Measurements from ENCODE around the gene AGAP2.
A peak's percentile ranks its signal among the peaks of the same experiment; 100 is the strongest.

The AGAP2 gene

DNA sequence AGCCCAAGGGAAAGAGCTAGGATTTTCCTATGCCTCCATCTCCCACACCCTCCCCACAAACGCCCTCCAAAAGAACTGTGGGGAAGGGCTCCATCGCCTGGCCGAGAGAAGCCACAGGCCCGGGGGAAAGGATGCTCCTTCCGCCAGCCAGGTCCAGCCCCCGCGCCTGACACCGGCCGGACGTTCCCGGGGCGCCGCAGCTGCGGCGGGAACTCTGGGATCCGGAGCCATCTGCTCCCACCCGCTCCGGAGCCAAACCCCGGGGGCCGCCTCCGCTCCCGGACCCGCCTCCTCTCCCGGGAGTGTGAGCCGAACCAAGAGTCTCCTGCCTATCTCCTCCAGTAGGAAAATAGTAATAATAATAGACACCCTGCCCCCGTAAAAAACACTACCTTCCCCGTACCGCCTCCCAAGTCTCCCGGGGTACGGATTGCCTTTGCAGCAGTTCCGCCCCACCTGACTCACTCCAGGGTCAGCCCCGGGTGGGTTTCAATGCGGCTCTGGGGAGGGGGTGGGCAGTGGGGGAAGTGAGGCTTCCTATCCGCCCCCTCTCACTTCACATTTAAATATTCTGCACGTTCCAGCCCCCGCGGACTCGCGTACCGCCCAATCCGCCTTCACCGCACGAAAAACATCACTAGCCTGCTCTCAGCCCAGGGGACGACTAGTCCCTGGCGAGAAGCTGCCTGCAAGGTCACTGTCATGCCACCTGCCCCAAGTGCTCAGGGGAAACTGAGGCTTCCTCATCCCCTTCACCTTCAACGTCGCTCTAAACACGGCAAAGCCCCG lies 2.4 kb downstream of the AGAP2 start:
- DNase-seq (ENCODE audit: low read depth) = no peak

DNA sequence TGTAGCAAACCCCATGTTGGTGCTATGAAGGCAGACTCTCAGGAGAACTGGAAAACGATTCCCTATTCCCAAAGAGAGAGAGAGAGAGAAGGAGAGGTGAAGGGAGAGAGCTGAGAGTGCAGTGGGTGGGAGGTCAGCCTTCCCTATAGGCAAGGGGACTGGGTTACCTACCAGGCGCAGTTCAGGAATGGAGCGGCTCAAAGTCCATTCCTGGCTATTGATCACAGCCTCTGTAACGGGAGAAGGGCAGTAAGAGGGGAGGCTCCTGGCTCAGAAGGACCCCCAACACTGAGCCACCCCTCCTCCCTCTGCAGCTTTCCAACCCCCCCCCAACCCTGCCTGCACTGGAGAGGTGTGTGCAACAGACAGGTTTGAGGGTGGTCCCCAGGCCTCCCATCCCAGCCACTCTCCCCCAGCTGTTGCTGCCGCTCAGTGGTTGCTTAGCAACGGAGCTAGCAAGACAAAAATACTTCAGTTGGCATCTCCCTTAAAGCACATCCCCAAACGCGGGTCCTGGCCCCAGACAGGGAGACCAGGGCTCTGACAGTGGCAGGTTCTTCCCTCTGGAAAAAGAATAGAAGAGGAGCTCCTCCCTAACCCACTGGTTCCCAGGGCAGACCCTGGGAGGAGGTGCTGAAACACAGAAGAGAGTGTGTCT lies 3.2 kb downstream of the AGAP2 start:
- DNase-seq (ENCODE audit: low read depth) = no peak

DNA sequence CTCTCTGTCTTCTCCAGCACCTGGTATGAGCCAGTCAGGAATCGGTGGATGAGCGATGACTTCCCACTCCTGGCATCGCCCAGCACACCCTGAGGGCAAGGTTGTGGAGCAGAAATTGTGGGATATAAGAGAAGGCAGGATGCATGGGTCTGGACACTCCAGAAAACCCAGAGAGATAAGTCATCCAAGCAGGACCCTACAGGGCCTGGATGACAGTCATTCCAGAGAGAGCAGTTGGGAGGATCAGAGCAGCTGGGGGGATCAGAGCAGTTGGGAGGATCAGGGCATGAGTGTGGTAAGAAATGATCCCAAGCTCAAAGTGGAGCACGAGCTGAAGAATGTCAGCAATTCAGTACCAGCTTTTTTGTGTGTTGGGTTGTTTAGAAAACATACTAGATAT lies 4.0 kb downstream of the AGAP2 start:
- no peak for DNase-seq (ENCODE audit: low read depth)

DNA sequence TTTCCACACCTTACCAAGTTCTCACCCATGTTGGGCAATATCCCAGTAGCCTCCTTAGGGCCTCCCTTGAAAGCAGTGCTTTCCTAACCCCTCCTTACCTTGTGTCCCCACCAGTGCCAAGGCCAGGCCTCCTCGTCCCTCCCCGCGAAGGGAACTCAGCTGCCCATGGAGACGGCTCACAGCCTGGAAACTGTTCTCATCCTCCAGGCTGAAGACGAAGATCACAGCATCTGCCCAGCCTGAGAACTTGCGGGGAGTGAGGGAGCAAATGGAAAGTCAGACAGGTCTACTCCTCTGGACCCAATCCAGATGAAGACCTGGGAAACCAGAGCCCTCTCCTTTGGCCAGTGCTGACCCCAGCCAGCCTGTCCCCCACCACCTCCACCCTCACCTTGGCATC lies 4.6 kb downstream of the AGAP2 start:
- no peak for DNase-seq (ENCODE audit: low read depth)

DNA sequence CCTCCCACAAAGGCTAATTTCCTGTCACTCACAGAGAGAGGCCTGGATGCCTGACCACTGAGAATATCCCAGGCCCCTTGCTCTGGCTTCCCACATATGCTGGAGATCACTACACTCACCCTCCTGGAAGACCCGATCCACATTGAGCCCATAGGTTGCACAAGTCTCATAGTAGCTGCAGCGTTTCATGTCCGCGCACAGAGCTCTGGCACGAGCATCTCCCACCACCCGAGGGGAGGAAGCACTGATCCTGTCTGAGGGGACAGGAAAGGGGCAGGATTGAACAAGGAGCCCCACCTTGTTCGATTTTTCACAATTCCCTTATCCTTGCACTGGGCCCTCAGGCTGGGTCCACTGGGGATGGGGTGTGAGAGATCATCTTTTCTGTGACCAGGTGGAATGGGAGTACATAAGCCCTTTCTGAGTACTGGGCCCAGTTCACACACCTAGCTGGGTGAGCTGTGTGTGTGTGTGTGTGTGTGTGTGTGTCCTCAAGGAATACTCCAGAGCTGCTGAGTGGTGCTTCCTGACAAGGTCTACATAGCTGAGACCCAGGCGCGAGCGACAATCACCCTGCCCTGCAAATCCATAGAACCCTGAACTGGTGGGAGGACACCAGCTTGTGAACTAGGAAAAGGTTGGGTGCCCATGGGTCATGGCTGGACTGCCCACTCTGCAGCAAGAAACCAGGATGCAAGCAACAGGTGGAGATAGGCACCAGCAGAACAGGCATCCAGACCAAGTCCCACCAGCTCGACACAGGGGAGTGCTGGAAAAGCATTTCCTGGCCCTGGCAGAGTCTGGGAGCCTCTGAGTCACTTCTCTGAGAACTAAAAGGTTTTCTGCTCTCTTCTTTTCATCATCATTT lies 5.6 kb downstream of the AGAP2 start:
- DNase-seq (ENCODE audit: low read depth) = no peak

DNA sequence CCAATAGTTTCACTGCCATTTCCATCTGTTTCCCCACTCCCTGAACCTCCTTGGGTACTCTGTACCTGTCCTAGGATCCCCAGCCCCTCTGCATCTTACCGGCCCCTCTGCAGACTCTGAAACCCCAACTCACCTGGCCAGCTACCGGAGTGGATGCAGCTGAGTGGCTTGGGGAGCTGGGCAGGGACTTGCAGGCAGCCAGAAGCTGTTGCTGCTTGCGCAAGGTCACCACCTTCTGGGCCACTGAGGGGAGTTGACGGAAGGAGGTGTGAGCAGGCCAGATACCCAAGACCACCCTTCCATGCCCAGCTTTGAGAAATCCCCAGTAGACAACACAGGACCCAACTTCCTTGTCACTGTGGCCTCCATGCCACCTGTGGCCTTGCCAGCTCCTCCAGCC lies 6.3 kb downstream of the AGAP2 start:
- no peak for DNase-seq (ENCODE audit: low read depth)

DNA sequence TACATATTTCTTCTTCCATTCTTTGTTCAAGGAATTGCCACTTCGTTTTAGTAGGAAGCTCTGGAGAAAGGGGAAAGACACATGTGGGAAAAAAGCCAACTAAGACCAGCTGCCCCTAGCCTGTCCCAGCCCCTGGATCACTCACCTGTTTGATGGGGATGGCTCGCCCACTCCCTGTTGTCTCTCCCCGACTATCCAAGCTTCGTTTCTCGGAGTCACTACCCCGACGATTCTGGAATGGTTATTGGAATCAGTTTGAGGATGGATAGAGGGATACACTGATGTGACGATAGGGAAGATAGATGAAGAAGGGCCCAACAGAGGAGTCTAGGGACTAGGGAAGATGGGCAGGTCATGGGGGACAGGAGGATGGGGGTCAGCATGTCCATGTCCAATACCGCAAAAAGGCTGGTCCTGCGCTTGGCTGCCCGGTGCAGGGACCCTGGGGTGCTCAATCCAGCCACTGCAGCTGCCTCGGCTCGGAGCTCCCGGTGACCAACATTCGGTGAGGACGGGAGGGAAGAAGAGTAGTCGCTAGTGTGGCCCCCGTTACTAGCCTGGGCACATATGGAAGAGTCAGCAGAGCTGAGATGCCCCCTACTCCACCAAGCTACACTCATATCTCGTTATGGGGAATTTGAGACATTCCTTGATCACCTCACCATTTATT lies 7.0 kb downstream of the AGAP2 start:
- no peak for DNase-seq (ENCODE audit: low read depth)

DNA sequence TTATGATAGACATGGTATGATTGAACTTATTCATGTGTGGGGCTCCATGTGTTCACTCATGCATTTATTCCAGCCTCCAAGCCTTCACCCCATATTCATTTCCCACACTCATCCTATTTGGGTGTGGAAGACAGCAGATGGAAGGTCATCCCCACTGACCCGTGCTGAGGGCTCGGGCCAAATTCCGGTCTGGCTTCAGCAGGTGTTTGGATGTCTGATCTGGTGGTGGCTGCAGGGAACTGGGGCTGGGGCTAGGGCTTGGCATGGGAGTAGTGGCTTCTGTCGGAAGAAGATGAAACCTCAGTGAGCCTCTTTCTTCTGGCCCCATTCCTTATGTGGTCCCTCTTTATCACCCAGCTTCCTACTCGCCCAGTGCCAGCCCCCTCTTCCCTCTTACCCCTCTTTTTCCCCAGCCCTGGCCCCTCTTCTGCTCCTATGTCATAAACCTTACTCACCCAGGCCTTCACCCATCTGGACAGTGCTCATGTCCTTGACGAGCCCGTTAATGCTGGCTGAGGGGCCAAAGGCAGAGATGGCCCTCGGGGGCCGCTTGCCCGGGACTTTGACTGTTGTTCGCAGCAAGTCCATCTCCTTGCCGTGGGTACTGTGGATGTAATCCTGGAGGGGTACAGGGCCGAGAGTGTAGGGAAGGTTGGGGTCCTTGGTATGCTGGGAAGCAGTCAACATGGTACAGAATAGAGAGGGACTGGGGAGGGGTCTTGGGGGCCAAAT lies 8.0 kb downstream of the AGAP2 start:
- DNase-seq (ENCODE audit: low read depth) = no peak

DNA sequence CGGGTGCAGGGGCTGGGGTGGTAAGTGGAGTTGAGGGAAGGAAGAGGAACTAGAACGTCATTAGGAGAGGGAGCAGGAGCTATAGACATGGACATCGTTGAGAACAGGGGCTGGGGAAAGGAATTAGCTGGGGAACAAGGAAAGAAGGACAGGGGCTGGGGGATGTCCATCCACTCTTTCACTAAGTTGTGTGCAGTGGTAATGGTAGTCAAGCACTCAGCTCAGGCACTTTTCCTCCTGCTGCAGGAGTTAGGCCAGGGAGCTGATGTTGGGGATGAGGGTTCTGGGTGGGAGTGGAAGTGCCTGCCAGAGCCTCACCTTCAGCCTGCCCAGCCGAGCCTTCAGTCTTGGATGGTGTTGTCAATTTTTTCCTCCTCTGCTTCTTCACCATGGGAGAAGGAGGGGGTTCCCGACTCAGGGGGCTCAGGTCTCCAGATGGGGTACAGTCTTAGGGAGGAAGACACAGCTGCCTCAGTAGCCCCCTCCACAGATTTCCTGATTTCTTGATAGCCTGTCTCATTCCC lies 9.2 kb downstream of the AGAP2 start:
- DNase-seq (ENCODE audit: low read depth) = no peak

DNA sequence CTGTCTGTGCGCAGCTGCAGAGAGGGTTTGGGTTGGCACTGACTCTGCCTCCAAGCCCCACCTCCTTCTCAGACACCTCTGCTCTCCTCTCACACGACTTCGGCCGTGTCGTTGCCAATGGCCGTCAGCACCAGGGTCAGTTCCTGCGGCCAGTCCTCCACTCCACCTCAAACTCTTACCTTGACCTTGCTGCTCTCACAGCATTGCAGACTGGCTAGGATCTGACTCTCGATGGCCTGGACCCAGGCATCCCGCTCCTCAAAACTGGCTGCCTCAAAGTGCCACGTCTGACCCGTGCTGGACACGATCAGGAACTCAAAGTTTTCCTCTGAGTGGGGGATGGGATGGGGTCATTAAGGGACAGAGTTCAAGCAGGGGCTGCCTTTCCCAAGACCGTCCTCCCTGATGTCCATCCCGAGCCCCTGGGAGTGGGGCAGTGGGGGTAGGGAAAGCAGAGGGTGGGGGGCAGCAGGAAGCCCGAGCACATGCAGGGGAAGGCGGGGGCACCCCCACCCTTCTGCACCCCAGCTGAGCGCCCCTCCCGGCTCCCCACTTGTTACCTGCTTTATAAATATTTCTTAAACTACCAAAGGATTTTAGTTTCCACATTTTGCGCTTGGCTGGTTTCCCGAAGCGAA lies 10.7 kb downstream of the AGAP2 start:
- no peak for DNase-seq (ENCODE audit: low read depth)

DNA sequence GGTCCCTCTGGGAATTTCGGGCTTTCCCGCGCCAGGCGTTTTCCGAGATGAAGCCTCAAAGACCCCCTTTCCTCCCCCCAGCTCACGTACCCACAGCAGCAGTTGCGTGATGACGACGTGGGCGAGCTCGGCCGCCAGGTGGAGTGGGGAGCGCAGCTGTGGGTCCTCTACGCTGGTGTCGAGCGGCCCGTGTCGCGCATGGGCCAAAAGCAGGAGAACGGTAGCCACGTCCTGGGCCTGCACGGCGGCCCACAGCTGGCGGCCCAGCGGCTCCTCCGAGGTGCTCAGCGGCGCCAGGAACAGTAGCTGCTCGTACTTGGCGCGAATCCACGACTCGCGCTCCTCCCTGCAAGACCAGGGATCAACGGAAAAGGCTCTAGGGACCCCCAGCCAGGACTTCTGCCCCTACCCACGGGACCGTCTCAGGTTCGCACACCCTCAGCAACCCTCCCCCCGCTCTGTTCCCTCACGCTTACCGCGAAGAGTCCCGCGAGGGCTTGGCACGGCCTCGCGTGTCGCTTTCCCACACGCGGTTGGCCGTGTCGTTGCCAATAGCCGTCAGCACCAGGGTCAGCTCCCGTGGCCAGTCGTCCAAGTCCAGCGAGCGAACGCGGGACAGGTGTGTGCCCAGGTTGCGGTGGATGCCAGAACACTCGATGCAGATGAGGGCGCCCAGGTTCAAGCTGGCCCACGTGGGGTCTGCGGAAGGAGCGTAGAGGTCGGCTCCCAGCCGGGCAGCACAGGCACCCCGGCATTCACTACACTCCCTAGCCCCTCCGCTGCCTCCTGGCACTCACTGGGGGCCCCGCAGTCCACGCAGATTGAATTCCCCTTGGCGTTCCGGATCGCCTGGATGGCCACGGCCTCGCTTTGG lies 11.4 kb downstream of the AGAP2 start:
- no peak for DNase-seq (ENCODE audit: low read depth)

DNA sequence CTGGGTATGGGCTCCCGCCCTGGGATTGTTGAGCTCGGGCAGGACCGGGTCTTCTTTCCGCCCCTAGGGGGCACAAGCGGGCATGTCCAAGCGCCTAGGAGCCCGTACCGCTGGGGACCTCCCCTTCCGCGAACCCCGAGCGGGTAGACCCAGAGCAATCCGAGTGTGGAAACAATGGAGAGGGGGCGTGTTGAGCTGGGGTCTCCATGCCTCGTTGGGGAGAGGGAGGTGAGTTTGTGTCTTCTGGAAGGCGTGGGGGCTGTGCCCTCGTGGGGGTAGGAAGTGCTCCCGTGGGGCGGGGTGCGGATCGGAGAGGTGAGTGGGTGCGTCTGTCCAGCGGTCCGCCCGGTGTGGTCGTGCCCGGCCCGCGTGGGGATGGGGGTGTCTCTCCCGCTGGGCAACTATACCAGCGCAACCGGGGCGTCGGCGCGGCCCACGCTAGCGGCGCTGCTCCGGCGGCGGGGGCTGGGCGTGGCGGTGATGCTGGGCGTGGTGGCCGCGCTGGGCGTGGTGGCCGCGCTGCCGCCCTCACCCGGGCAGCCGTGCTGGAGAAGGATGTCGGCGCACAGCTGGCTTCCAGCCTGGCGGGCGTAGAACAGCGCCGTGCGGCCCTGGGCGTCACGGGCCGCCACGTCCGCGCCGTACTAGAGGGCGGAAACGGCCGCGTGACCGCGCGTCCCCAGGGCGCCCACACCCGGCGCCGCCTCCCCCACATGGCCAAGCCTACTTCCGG lies 12.2 kb downstream of the AGAP2 start:
- peak; percentile 34 for DNase-seq (ENCODE audit: low read depth)

DNA sequence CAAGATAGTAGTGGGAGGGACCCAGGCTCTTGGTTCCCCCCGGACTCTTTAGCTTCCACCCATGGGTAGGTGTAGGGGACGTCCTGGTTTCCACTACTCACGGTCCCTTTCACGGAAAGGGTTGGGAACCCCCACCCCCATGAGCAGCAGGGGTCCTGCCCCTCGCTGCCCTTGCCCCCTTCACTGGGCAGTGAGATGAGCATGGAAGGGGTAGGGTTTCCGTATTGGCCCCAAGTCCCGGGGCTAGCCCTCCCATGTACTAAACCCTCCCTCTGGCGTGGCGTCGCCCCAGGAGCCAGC lies 12.7 kb downstream of the AGAP2 start:
- no peak for DNase-seq (ENCODE audit: low read depth)

DNA sequence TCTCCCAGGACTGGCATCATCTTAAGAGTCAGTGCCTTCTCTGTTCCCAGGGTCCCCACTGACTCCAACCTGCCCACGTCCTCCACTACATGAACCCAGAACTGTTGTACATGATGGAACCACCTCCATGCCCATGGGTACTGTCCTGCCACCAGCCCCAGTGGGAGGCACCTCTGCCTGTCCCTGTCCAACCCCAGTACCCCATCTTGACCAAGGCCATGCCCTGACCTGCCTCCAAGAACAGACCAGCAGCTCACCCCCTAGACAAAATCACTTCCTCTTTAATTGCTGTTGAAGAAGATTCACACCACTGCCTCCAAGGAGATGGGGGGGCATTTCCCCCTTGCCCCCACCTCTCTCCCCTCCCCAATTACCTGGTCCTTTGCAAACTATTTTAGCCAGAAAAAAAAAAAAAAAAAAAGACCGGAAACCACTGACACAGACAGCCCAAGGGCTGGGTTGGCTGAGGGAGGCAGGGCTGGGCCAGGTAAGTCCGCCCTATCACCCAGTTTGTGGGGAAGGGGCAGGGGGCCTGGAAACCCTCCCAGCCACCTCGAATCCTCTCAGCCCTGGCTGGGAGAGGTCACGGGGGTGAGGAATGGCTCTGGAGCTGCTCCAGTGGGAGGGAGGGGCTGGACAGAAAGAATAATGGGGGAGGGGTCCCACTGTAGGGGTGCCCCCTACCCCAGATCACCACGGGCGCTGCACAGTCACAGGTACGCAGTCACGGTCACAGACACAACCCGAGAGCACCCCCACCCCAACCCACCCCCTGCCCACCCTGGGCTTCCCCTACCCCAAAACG lies 13.4 kb downstream of the AGAP2 start:
- DNase-seq (ENCODE audit: low read depth) = no peak

DNA sequence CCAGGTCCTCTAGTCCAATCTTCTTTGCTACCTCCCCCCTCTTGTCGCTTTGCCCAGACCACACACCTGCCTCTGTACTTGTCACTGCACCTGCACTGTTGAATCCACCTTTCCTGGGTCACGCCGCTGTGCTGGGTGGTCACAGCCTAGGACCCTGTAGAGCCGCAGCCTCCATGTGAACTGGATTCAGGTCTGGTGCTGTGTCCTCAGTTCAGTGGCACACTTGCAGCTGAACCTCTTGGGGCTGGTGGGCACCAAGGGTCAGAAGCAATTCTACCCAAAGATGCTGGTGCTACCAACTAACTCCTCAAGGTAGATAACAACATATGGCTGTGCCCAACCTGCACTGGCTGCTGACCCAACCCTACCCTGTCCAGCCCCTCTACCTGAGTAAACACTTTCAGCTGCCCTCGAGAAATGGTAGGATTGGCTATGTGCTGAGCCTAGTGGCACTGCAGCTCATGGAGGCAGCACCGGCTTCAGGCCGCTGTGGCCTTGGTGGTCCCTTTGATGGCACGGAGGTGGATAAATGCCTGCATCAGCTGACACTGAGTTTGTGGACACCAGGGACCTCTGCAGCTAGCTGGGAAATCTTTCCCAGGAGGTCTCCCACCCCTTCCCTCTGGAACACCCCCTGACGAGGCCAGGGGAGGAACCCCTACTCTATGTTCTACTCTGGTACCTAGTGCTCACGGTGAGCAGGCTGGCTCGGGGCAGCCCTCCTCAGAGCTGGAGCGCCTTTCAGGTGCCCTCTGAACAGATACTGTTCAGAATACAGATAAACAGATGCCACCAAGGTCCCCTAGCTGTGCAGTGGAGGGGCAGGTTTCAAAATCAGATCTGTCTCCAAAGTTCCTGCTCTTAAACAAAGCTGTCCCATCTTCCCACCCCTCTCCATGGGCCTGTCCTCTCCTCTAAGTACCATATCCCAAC lies 14.3 kb downstream of the AGAP2 start:
- no peak for DNase-seq (ENCODE audit: low read depth)

DNA sequence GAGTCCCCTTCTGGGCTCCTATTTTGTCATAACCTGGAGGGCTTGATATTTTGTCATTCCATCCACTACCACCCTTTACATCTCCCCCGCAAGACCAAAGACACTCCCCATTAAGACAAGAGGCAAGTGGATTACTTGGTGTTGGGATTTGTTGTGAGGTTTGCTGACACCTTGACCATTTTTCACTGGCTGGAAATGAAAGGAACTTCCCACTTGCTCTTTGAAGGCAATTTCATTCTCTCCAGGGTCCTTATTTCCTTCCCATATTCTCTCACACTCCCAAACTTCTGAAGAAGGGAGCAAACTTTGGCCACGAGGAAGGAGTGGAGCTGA lies 14.9 kb downstream of the AGAP2 start:
- DNase-seq (ENCODE audit: low read depth) = no peak

All from GM04503 (cell line).